ENCODE measurements around the gene NEK7.

DNA sequence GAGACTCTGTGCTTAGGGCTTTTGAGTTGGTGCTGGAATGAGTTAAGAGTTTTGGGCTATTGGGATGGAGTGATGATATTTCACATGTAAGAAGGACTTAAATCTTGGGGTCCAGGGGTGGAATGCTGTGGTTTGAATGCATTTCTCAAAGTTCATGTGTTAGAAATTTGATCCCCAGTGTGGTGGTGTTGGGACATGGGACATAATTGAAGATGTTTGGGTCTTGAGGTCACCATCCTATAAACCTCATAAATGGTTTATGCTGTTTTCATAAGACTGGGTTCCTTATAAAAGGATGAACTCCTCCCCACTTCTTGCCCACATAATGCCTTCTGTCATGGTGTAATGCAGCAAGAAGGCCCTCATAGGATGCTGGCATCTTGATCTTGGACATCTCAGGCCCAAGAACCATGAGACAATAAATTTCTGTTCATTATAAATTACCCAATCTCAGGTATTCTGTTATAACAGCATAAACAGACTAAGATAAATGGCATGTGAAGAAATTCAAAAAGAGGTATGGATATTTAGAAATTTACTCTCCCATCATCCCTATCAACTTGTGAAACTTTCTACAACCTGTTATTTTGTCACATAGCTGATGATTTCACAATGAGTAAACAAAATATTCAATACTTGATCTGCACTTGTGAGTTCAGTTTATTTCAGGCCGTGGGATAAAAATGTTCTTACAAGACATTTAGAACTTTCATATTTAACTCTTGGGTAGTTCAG is 48.0 kb upstream of the NEK7 start:
- TF ChIP-seq, protein P1, sequence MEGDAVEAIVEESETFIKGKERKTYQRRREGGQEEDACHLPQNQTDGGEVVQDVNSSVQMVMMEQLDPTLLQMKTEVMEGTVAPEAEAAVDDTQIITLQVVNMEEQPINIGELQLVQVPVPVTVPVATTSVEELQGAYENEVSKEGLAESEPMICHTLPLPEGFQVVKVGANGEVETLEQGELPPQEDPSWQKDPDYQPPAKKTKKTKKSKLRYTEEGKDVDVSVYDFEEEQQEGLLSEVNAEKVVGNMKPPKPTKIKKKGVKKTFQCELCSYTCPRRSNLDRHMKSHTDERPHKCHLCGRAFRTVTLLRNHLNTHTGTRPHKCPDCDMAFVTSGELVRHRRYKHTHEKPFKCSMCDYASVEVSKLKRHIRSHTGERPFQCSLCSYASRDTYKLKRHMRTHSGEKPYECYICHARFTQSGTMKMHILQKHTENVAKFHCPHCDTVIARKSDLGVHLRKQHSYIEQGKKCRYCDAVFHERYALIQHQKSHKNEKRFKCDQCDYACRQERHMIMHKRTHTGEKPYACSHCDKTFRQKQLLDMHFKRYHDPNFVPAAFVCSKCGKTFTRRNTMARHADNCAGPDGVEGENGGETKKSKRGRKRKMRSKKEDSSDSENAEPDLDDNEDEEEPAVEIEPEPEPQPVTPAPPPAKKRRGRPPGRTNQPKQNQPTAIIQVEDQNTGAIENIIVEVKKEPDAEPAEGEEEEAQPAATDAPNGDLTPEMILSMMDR (IDR thresholded peaks at IDR 0.05) = no peak
- TF ChIP-seq EP300 (IDR thresholded peaks at IDR 0.05) = no peak

Data from tibial nerve (tissue), 4 donors.